SU-DHL-6 (cell line): ENCODE results near the gene CD36.

Source experiments
- EZH2phosphoT487 ChIP-seq: fragments of 200-600 bp; sonication (generic), shearing (Covaris generic); conservative IDR thresholded peaks from 2 replicates; pipeline ENCODE4 v1.6.1; 2018; ENCODE audit warnings: mild to moderate bottlenecking, antibody characterized with exemption, low read length, moderate library complexity, mixed read lengths
- TF ChIP-seq, protein P1 (sequence below): fragments of 200-600 bp; sonication (generic); IDR thresholded peaks from one replicate; pipeline ENCODE4 v1.5.1; 2017; ENCODE audit warnings: antibody characterized with exemption, mild to moderate bottlenecking, low read length, moderate library complexity; ENCODE audit not compliant: insufficient read depth, poor library complexity, severe bottlenecking

DNA sequence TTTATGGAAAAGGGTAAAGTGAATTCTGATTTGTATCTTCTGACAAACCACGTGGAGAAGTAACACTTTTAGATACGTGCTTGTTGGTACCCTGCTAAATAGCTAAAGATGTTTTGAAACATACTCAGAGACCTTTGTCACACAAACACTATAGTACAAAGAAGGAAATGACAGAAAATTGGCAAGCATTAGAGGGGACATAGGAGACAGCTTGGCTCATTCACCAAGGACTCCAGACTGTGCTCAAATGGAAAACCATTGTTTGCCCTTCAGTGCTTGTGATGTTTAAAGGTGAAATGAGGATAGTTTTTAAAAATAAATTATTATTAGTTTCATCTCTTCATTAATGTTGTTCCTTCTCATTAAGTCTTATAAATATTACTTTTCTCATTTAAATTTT is 34.0 kb upstream of the CD36 start:
- TF ChIP-seq, protein P1, sequence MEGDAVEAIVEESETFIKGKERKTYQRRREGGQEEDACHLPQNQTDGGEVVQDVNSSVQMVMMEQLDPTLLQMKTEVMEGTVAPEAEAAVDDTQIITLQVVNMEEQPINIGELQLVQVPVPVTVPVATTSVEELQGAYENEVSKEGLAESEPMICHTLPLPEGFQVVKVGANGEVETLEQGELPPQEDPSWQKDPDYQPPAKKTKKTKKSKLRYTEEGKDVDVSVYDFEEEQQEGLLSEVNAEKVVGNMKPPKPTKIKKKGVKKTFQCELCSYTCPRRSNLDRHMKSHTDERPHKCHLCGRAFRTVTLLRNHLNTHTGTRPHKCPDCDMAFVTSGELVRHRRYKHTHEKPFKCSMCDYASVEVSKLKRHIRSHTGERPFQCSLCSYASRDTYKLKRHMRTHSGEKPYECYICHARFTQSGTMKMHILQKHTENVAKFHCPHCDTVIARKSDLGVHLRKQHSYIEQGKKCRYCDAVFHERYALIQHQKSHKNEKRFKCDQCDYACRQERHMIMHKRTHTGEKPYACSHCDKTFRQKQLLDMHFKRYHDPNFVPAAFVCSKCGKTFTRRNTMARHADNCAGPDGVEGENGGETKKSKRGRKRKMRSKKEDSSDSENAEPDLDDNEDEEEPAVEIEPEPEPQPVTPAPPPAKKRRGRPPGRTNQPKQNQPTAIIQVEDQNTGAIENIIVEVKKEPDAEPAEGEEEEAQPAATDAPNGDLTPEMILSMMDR = no peak
- TF ChIP-seq EZH2phosphoT487 = no peak
